Spleen (tissue), 7 donors: ENCODE results near the gene CNTROB.

ENCODE experiments used
- POLR2A ChIP-seq, 3 donors: fragments of 450-650 bp; IDR thresholded peaks; one replicate each; pipeline ENCODE4 v1.5.1; 2017; ENCODE audit warnings: antibody characterized with exemption in 3 of 3, mild to moderate bottlenecking in 1 of 3
- POLR2AphosphoS5 ChIP-seq, 3 donors: sonication (generic); formaldehyde crosslinking; IDR thresholded peaks; one replicate each; pipeline ENCODE4 v1.5.1; 2017; ENCODE audit warnings: antibody characterized with exemption in 3 of 3
- TF ChIP-seq, protein P1 (sequence below), 11 experiments: fragments of 200-600 bp in 7 of 11; fragments of 450-650 bp in 4 of 11; sonication (generic) in 4 of 11; IDR thresholded peaks in 8 of 11; conservative IDR thresholded peaks in 3 of 11; 1 replicate in 7 of 11; 2 replicates in 4 of 11; pipeline versions ENCODE4 v1.4.0 to v1.8.0; 2016 to 2021; ENCODE audit warnings: antibody characterized with exemption in 11 of 11, inconsistent platforms in 4 of 11, mild to moderate bottlenecking in 1 of 11
- donor health status: DM: no; HTN: no; CAD: no; lungs with moderate emphysema.
- donor health status: DM: no; HTN: no; CAD: no.
- donor health status: DM: no; HTN: no; CAD: no.

DNA sequence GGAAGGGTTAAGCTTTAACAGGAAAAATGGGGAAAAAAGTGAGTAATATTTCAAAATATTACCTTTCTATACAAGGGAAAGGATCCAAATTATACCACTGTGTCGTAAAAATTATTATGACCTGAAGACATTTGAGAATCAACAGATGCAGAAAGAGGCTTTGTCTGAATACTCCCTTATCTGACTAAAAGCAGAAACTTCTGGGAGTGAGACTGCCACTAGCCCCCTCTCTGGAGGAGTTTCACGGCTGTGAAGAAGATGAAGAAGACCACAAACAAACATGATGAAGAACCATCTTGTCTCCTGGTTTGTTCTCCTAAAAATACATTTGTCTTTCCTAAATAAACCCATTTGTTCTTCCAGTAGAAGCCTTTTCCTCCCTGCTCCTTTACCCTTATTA lies 29.4 kb downstream of the CNTROB start:
- TF ChIP-seq, protein P1, sequence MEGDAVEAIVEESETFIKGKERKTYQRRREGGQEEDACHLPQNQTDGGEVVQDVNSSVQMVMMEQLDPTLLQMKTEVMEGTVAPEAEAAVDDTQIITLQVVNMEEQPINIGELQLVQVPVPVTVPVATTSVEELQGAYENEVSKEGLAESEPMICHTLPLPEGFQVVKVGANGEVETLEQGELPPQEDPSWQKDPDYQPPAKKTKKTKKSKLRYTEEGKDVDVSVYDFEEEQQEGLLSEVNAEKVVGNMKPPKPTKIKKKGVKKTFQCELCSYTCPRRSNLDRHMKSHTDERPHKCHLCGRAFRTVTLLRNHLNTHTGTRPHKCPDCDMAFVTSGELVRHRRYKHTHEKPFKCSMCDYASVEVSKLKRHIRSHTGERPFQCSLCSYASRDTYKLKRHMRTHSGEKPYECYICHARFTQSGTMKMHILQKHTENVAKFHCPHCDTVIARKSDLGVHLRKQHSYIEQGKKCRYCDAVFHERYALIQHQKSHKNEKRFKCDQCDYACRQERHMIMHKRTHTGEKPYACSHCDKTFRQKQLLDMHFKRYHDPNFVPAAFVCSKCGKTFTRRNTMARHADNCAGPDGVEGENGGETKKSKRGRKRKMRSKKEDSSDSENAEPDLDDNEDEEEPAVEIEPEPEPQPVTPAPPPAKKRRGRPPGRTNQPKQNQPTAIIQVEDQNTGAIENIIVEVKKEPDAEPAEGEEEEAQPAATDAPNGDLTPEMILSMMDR (IDR thresholded peaks at IDR 0.05 in 8 of 11, conservative IDR thresholded peaks at IDR 0.05 in 3 of 11) = no peak
- TF ChIP-seq POLR2AphosphoS5 (IDR thresholded peaks at IDR 0.05) (no peak), POLR2A (IDR thresholded peaks at IDR 0.05) (no peak)
